Skeletal muscle satellite cell (primary cell): ENCODE data around the gene DTNB.
"Not testable (repeated sequence)": the region's sequence is repeated elsewhere in the genome, so short reads cannot be mapped to it uniquely, and the experiment has no call there.

Source experiments
- H3K27me3 ChIP-seq: 2 replicates; pipeline ENCODE4 v1.7.0; 2013; ENCODE audit warnings: low read length; ENCODE audit not compliant: control insufficient read depth, insufficient read depth
- H3K36me3 ChIP-seq: 2 replicates; pipeline ENCODE4 v1.7.0; 2013; ENCODE audit warnings: mild to moderate bottlenecking, control low read depth, low read length; ENCODE audit not compliant: insufficient read depth
- H3K4me1 ChIP-seq: 2 replicates; pipeline ENCODE4 v1.7.0; 2013; ENCODE audit warnings: low read length; ENCODE audit not compliant: control insufficient read depth, insufficient read depth
- H3K4me2 ChIP-seq: 2 replicates; pipeline ENCODE4 v1.7.0; 2013; ENCODE audit warnings: mild to moderate bottlenecking, low read length
- H3K4me3 ChIP-seq: 2 replicates; pipeline ENCODE4 v1.7.0; 2013; ENCODE audit warnings: low read length
- H3K9ac ChIP-seq: 2 replicates; pipeline ENCODE4 v1.7.0; 2013; ENCODE audit warnings: mild to moderate bottlenecking, low read depth, low read length, moderate library complexity
- H3K9me3 ChIP-seq: replicated peaks from 2 replicates; pipeline ENCODE4 v1.7.0; 2013; ENCODE audit warnings: mild to moderate bottlenecking, control low read depth, low read length

DTNB gene

GRCh38 chr2:25535411-25536289 is 137.7 kb downstream of the DTNB start:
- H3K9me3 ChIP-seq, H3K36me3 ChIP-seq, H3K9ac ChIP-seq, H3K27me3 ChIP-seq, H3K4me1 ChIP-seq, H3K4me3 ChIP-seq, H3K4me2 ChIP-seq: not testable (repeated sequence)

- not testable (repeated sequence) for H3K9me3 ChIP-seq, H3K36me3 ChIP-seq, H3K4me3 ChIP-seq, H3K27me3 ChIP-seq, H3K4me2 ChIP-seq, H3K9ac ChIP-seq, H3K4me1 ChIP-seq
Measured at GRCh38 chr2:25534937-25535336, 138.4 kb downstream of the DTNB start.

- H3K4me2 ChIP-seq, result no peak overlapping the region
- H3K27me3 ChIP-seq, result no peaks in the 10 kb centered on the region
- H3K9me3 ChIP-seq, result no peaks in the 10 kb centered on the region
- no peaks in the 10 kb centered on the region for H3K4me1 ChIP-seq
- no peaks in the 10 kb centered on the region for H3K36me3 ChIP-seq
- H3K4me3 ChIP-seq, result no peak overlapping the region
- H3K9ac ChIP-seq, result no peak overlapping the region
Measured at GRCh38 chr2:25534455-25534854, 138.9 kb downstream of the DTNB start.

- not testable (repeated sequence) for H3K4me3 ChIP-seq, H3K9ac ChIP-seq, H3K27me3 ChIP-seq, H3K4me2 ChIP-seq, H3K4me1 ChIP-seq, H3K9me3 ChIP-seq, H3K36me3 ChIP-seq
Measured at GRCh38 chr2:25533771-25534170, 139.6 kb downstream of the DTNB start.

GRCh38 chr2:25532521-25532920 is 140.9 kb downstream of the DTNB start:
- H3K4me2 ChIP-seq, result no peak overlapping the region
- no peaks in the 10 kb centered on the region for H3K27me3 ChIP-seq
- H3K9ac ChIP-seq, result no peak overlapping the region
- H3K9me3 ChIP-seq, result no peaks in the 10 kb centered on the region
- no peaks in the 10 kb centered on the region for H3K36me3 ChIP-seq
- peaks cover 5% of the 10 kb centered on the region for H3K4me1 ChIP-seq
- H3K4me3 ChIP-seq, result no peak overlapping the region

- no peaks in the 10 kb centered on the region for H3K36me3 ChIP-seq
- no peak overlapping the region for H3K4me3 ChIP-seq
Measured at GRCh38 chr2:25529034-25529433, 144.3 kb downstream of the DTNB start.

GRCh38 chr2:25528173-25528572 is 145.2 kb downstream of the DTNB start:
- Histone ChIP-seq H3K4me1 (peaks cover 7% of the 10 kb centered on the region), H3K4me3 (no peak overlapping the region), H3K4me2 (peak overlapping the region; percentile 36), H3K9ac (no peak overlapping the region), H3K36me3 (no peaks in the 10 kb centered on the region), H3K9me3 (no peaks in the 10 kb centered on the region), H3K27me3 (no peaks in the 10 kb centered on the region)

More at GRCh38 chr2:25529034-25529433, 144.3 kb downstream of the DTNB start:
- H3K9ac ChIP-seq, result no peak overlapping the region
- H3K27me3 ChIP-seq, result no peaks in the 10 kb centered on the region
- no peaks in the 10 kb centered on the region for H3K9me3 ChIP-seq
- peaks cover 7% of the 10 kb centered on the region for H3K4me1 ChIP-seq
- H3K4me2 ChIP-seq, result no peak overlapping the region

GRCh38 chr2:25524507-25524906 is 148.9 kb downstream of the DTNB start:
- H3K36me3 ChIP-seq, result no peaks in the 10 kb centered on the region
- H3K9ac ChIP-seq, result no peak overlapping the region
- H3K4me3 ChIP-seq, result no peak overlapping the region
- no peaks in the 10 kb centered on the region for H3K9me3 ChIP-seq
- no peak overlapping the region for H3K4me2 ChIP-seq
- peaks cover 11% of the 10 kb centered on the region for H3K4me1 ChIP-seq
- no peaks in the 10 kb centered on the region for H3K27me3 ChIP-seq

GRCh38 chr2:25523060-25523459 is 150.3 kb downstream of the DTNB start:
- Histone ChIP-seq H3K9ac (no peak overlapping the region), H3K4me1 (peaks cover 11% of the 10 kb centered on the region), H3K4me2 (no peak overlapping the region), H3K36me3 (no peaks in the 10 kb centered on the region), H3K4me3 (no peak overlapping the region), H3K9me3 (no peaks in the 10 kb centered on the region), H3K27me3 (no peaks in the 10 kb centered on the region)

GRCh38 chr2:25521665-25522387 is 151.6 kb downstream of the DTNB start:
- Histone ChIP-seq H3K9me3 (no peaks in the 10 kb centered on the region), H3K4me3 (peak overlapping the region; percentile 27), H3K9ac (no peak overlapping the region), H3K27me3 (no peaks in the 10 kb centered on the region), H3K4me1 (peaks cover 12% of the 10 kb centered on the region), H3K4me2 (peak overlapping the region; percentile 73), H3K36me3 (no peaks in the 10 kb centered on the region)

- Histone ChIP-seq H3K9ac (no peak overlapping the region), H3K36me3 (no peaks in the 10 kb centered on the region), H3K27me3 (no peaks in the 10 kb centered on the region), H3K4me1 (peaks cover 16% of the 10 kb centered on the region), H3K9me3 (no peaks in the 10 kb centered on the region), H3K4me3 (no peak overlapping the region), H3K4me2 (no peak overlapping the region)
Measured at GRCh38 chr2:25521126-25521525, 152.3 kb downstream of the DTNB start.
